Muscle of leg (tissue), 11 donors: ENCODE data around the gene CARMIL1. TPM values are rescaled to one million over a fixed set of nuclear protein-coding genes. Genes with fewer than 3 reads are reported as not detected.

Experiments used
- DNase-seq: peaks from one replicate; pipeline ENCODE4 v3.0.0; 2013
- H3K27ac ChIP-seq: one replicate; pipeline ENCODE4 v1.5.1; 2013; ENCODE audit warnings: mild to moderate bottlenecking, low read length, control low read depth
- H3K27me3 ChIP-seq: one replicate; pipeline ENCODE4 v1.6.1; 2013; ENCODE audit warnings: low read length; ENCODE audit not compliant: control insufficient read depth, insufficient read depth
- H3K36me3 ChIP-seq: one replicate; pipeline ENCODE4 v1.6.1; 2013; ENCODE audit warnings: low read length; ENCODE audit not compliant: control insufficient read depth, insufficient read depth
- H3K4me1 ChIP-seq: one replicate; pipeline ENCODE4 v1.6.1; 2013; ENCODE audit warnings: low read length; ENCODE audit not compliant: control insufficient read depth, insufficient read depth
- H3K4me3 ChIP-seq: one replicate; pipeline ENCODE4 v1.5.1; 2013; ENCODE audit warnings: low read length, control low read depth
- H3K9me3 ChIP-seq: replicated peaks from 2 replicates; pipeline ENCODE4 v1.6.1; 2013; ENCODE audit warnings: low read depth, low read length; ENCODE audit not compliant: control insufficient read depth
- WGBS: methylation state at CpG from one replicate; pipeline ENCODE4 v1.1.5; 2013; ENCODE audit warnings: missing lambda C conversion rate; ENCODE audit not compliant: insufficient coverage; 5-methylcytosine and 5-hydroxymethylcytosine counted together
- polyA plus RNA-seq, 8 donors: library from polyadenylated mRNA; unstranded; fragments of 120-200 nt; gene quantifications; one replicate each; pipeline versions ENCODE4 v1.2.1 to v1.2.3, GENCODE V29; 2013; ENCODE audit warnings: inconsistent platforms in 1 of 8, low replicate concordance in 1 of 8; ENCODE audit not compliant: insufficient read length in 8 of 8, insufficient read depth in 1 of 8
- total RNA-seq: library from RNA; stranded (reverse); fragments of 120-200 nt; gene quantifications from one replicate; pipeline ENCODE4 v1.2.4, GENCODE V29; 2013

Gene CARMIL1
- total and polyA plus RNA-seq, 9 donors: 3.1 to 6.4 (median 3.6) TPM

- Histone ChIP-seq H3K4me3 (no peak overlapping the region), H3K9me3 (no peaks in the 10 kb centered on the region)
- 82% methylated on average over 4 of the region's 5 CpGs for WGBS
Observed at GRCh38 chr6:25401711-25402110, 122.5 kb downstream of the CARMIL1 start.

GRCh38 chr6:25402125-25402524, 123.0 kb downstream of the CARMIL1 start:
- H3K36me3 ChIP-seq: no peaks in the 10 kb centered on the region
- no peak for DNase-seq
- no peak overlapping the region for H3K27ac ChIP-seq
- no CpG with 5 or more reads among the region's 4 CpGs for WGBS
- H3K4me1 ChIP-seq: peaks cover 2% of the 10 kb centered on the region
- H3K27me3 ChIP-seq: no peaks in the 10 kb centered on the region
- H3K4me3 ChIP-seq: no peak overlapping the region
- no peaks in the 10 kb centered on the region for H3K9me3 ChIP-seq

More at GRCh38 chr6:25401711-25402110, 122.5 kb downstream of the CARMIL1 start:
- no peak for DNase-seq
- Histone ChIP-seq H3K36me3 (no peaks in the 10 kb centered on the region), H3K27ac (no peak overlapping the region), H3K27me3 (no peaks in the 10 kb centered on the region), H3K4me1 (peaks cover 2% of the 10 kb centered on the region)

- DNase-seq: no peak
- H3K4me1 ChIP-seq: peaks cover 4% of the 10 kb centered on the region
- H3K27ac ChIP-seq: no peak overlapping the region
- H3K4me3 ChIP-seq: no peak overlapping the region
- H3K9me3 ChIP-seq: no peaks in the 10 kb centered on the region
- H3K27me3 ChIP-seq: no peaks in the 10 kb centered on the region
- no peaks in the 10 kb centered on the region for H3K36me3 ChIP-seq
- 94% methylated on average over 2 of the region's 2 CpGs for WGBS
Observed at GRCh38 chr6:25403150-25403549, 124.0 kb downstream of the CARMIL1 start.

- 100% methylated on average over 1 of the region's 3 CpGs for WGBS
- Histone ChIP-seq H3K36me3 (no peaks in the 10 kb centered on the region), H3K4me1 (peaks cover 4% of the 10 kb centered on the region), H3K4me3 (no peak overlapping the region), H3K27me3 (no peaks in the 10 kb centered on the region), H3K9me3 (no peaks in the 10 kb centered on the region), H3K27ac (no peak overlapping the region)
- DNase-seq: no peak
Observed at GRCh38 chr6:25404091-25404490, 124.9 kb downstream of the CARMIL1 start.

- Histone ChIP-seq H3K36me3 (no peaks in the 10 kb centered on the region), H3K27ac (no peak overlapping the region), H3K4me3 (no peak overlapping the region), H3K9me3 (no peaks in the 10 kb centered on the region), H3K4me1 (peaks cover 4% of the 10 kb centered on the region), H3K27me3 (no peaks in the 10 kb centered on the region)
- no peak for DNase-seq
- 52% methylated on average over 5 of the region's 8 CpGs for WGBS
Observed at GRCh38 chr6:25404693-25405169, 125.6 kb downstream of the CARMIL1 start.

GRCh38 chr6:25405442-25405841, 126.3 kb downstream of the CARMIL1 start:
- no CpG with 5 or more reads among the region's 1 CpG for WGBS
- Histone ChIP-seq H3K9me3 (no peaks in the 10 kb centered on the region), H3K4me1 (peaks cover 4% of the 10 kb centered on the region), H3K36me3 (no peaks in the 10 kb centered on the region), H3K27me3 (no peaks in the 10 kb centered on the region), H3K4me3 (no peak overlapping the region), H3K27ac (no peak overlapping the region)
- DNase-seq: peak; percentile 40

- H3K4me1 ChIP-seq: peaks cover 4% of the 10 kb centered on the region
- no peaks in the 10 kb centered on the region for H3K36me3 ChIP-seq
- H3K9me3 ChIP-seq: no peaks in the 10 kb centered on the region
- H3K4me3 ChIP-seq: no peak overlapping the region
- peak; percentile 81 for DNase-seq
- no peak overlapping the region for H3K27ac ChIP-seq
- WGBS: 38% methylated on average over 3 of the region's 3 CpGs
- H3K27me3 ChIP-seq: no peaks in the 10 kb centered on the region
Observed at GRCh38 chr6:25407431-25407830, 128.3 kb downstream of the CARMIL1 start.

- no peak overlapping the region for H3K27ac ChIP-seq
- no CpG with 5 or more reads among the region's 1 CpG for WGBS
- peak; percentile 39 for DNase-seq
- H3K36me3 ChIP-seq: no peaks in the 10 kb centered on the region
- peaks cover 2% of the 10 kb centered on the region for H3K4me1 ChIP-seq
- H3K4me3 ChIP-seq: no peak overlapping the region
- H3K9me3 ChIP-seq: no peaks in the 10 kb centered on the region
- no peaks in the 10 kb centered on the region for H3K27me3 ChIP-seq
Observed at GRCh38 chr6:25410102-25410501, 130.9 kb downstream of the CARMIL1 start.

- Histone ChIP-seq H3K9me3 (no peaks in the 10 kb centered on the region), H3K27me3 (no peaks in the 10 kb centered on the region), H3K36me3 (no peaks in the 10 kb centered on the region), H3K27ac (no peak overlapping the region), H3K4me1 (peaks cover 2% of the 10 kb centered on the region), H3K4me3 (no peak overlapping the region)
- WGBS: no CpG with 5 or more reads among the region's 7 CpGs
- no peak for DNase-seq
Observed at GRCh38 chr6:25411316-25411950, 132.3 kb downstream of the CARMIL1 start.

- Histone ChIP-seq H3K27ac (no peak overlapping the region), H3K27me3 (no peaks in the 10 kb centered on the region), H3K4me3 (no peak overlapping the region), H3K36me3 (no peaks in the 10 kb centered on the region), H3K9me3 (no peaks in the 10 kb centered on the region), H3K4me1 (no peaks in the 10 kb centered on the region)
- WGBS: 38% methylated on average over 1 of the region's 1 CpG
- peak; percentile 74 for DNase-seq
Observed at GRCh38 chr6:25413207-25413905, 134.2 kb downstream of the CARMIL1 start.
